Esophagus muscularis mucosa (tissue), 4 donors: ENCODE measurements around the gene LRRD1. TPM values are rescaled to one million over a fixed set of nuclear protein-coding genes. Genes with fewer than 3 reads are reported as not detected.
"Not testable (repeated sequence)": the region's sequence is repeated elsewhere in the genome, so short reads cannot be mapped to it uniquely, and the experiment has no call there.

Source experiments
- DNase-seq: peaks from one replicate; pipeline ENCODE4 v3.0.0-alpha.2; 2017; ENCODE audit errors: extremely low spot score
- H3K27ac ChIP-seq, 4 donors: fragments of 200-600 bp; sonication (generic); replicated peaks in 1 of 4; 1 replicate in 3 of 4; 2 replicates in 1 of 4; pipeline ENCODE4 v1.5.1; 2016 to 2019; ENCODE audit warnings: mild to moderate bottlenecking in 1 of 4
- H3K27me3 ChIP-seq, 4 donors: fragments of 200-600 bp; sonication (generic); one replicate each; pipeline versions ENCODE4 v1.5.1 to v1.6.0; 2016 to 2019
- H3K36me3 ChIP-seq, 4 donors: fragments of 200-600 bp; sonication (generic); one replicate each; pipeline ENCODE4 v1.5.1; 2016 to 2019
- H3K4me1 ChIP-seq, 4 donors: fragments of 200-600 bp; sonication (generic); one replicate each; pipeline ENCODE4 v1.5.1; 2016 to 2019
- H3K4me3 ChIP-seq, 4 donors: fragments of 200-600 bp; sonication (generic); 1 replicate in 2 of 4; 2 replicates in 2 of 4; pipeline ENCODE4 v1.5.1; 2016 to 2019; ENCODE audit warnings: mild to moderate bottlenecking in 4 of 4, moderate library complexity in 1 of 4
- H3K9me3 ChIP-seq, 4 donors: fragments of 200-600 bp; sonication (generic); 1 replicate in 3 of 4; 2 replicates in 1 of 4; pipeline ENCODE4 v1.5.1; 2016 to 2019
- EP300 ChIP-seq: sonication (generic); formaldehyde crosslinking; IDR thresholded peaks from one replicate; pipeline ENCODE4 v1.6.1; 2017; ENCODE audit warnings: antibody characterized with exemption
- POLR2A ChIP-seq: fragments of 450-650 bp; IDR thresholded peaks from one replicate; pipeline ENCODE4 v1.6.1; 2017; ENCODE audit warnings: antibody characterized with exemption, moderate library complexity, mild to moderate bottlenecking, low read depth
- POLR2AphosphoS5 ChIP-seq, 2 donors: sonication (generic); formaldehyde crosslinking; IDR thresholded peaks; one replicate each; pipeline ENCODE4 v1.6.1; 2017; ENCODE audit warnings: antibody characterized with exemption in 2 of 2
- WGBS: methylation state at CpG from one replicate; pipeline ENCODE4 v1.1.5; 2018; 5-methylcytosine and 5-hydroxymethylcytosine counted together
- intact Hi-C: fragments of 100-400 bp; cut with DNase I; formaldehyde crosslinking; loops from one replicate; pipeline ENCODE4 v1.15.1; 2023
- small RNA-seq, 3 donors: library from RNA; depleted of rRNA; stranded (forward); fragments of <200 nt; gene quantifications; one replicate each; pipeline ENCODE3, GENCODE V24; 2016
- total RNA-seq, 4 donors: library from RNA; depleted of rRNA; stranded (reverse); fragments of >200 nt; gene quantifications; one replicate each; pipeline versions ENCODE4 v1.1.0 to v1.2.1, GENCODE V29; 2016
- TF ChIP-seq, protein P1 (sequence below), 3 experiments: fragments of 200-600 bp in 2 of 3; fragments of 450-650 bp in 1 of 3; sonication (generic) in 2 of 3; IDR thresholded peaks; one replicate each; pipeline ENCODE4 v1.5.1; 2017 to 2019; ENCODE audit warnings: antibody characterized with exemption in 3 of 3, mild to moderate bottlenecking in 2 of 3, moderate library complexity in 1 of 3

Gene LRRD1
- total RNA-seq, 4 donors from 2014 or later, result 0.19 TPM; not detected in 3

DNA sequence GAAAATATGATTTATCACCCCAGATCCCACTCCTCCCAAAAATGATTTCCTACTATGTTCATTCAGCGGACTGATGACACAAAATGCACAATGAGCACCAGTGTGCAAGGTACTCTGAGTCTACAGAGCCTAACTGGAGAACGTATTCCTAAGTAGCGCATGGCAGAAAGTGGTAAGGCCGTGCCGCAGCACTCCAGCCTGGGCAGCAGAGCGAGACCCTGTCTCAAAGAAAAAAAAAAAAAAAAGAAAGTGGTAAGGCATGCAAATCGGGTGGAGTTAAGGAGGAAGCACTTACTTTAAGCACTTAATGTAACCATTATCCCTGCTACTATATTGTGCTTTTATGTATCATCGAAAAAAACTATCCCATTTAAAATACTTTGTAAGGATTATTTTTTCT lies 70.1 kb downstream of the LRRD1 start:
- no peak for DNase-seq
- Histone ChIP-seq H3K27me3 (no peaks in the 10 kb centered on the region), H3K4me3 (no peak overlapping the region), H3K27ac (no peak overlapping the region), H3K4me1 (no peaks in the 10 kb centered on the region), H3K9me3 (no peaks in the 10 kb centered on the region), H3K36me3 (peaks cover 22 to 84% (median 51%) of the 10 kb centered on the region in 4 donors)
- WGBS, result 96% methylated on average over 8 of the region's 8 CpGs
- TF ChIP-seq, protein P1, sequence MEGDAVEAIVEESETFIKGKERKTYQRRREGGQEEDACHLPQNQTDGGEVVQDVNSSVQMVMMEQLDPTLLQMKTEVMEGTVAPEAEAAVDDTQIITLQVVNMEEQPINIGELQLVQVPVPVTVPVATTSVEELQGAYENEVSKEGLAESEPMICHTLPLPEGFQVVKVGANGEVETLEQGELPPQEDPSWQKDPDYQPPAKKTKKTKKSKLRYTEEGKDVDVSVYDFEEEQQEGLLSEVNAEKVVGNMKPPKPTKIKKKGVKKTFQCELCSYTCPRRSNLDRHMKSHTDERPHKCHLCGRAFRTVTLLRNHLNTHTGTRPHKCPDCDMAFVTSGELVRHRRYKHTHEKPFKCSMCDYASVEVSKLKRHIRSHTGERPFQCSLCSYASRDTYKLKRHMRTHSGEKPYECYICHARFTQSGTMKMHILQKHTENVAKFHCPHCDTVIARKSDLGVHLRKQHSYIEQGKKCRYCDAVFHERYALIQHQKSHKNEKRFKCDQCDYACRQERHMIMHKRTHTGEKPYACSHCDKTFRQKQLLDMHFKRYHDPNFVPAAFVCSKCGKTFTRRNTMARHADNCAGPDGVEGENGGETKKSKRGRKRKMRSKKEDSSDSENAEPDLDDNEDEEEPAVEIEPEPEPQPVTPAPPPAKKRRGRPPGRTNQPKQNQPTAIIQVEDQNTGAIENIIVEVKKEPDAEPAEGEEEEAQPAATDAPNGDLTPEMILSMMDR (IDR thresholded peaks at IDR 0.05), result no peak
- TF ChIP-seq EP300, result no peak
- TF ChIP-seq POLR2AphosphoS5 (IDR thresholded peaks at IDR 0.05), result no peak
- TF ChIP-seq POLR2A, result no peak
- intact Hi-C loops, result loop anchor here (10.0 kb wide), 1 partner anchor 106 kb away; no protein-coding TSS in a partner anchor

GRCh38 chr7:92102862-92103261 lies 76.1 kb downstream of the LRRD1 start:
- not testable (repeated sequence) for H3K9me3 ChIP-seq
- WGBS, result 93% methylated on average over 5 of the region's 5 CpGs

GRCh38 chr7:92100534-92100933 lies 78.4 kb downstream of the LRRD1 start:
- DNase-seq, result no peak
- peaks cover 26 to 99% (median 81%) of the 10 kb centered on the region in 4 donors for H3K36me3 ChIP-seq
- no peaks in the 10 kb centered on the region for H3K4me1 ChIP-seq
- intact Hi-C loops, result loop anchor here (10.0 kb wide), 1 partner anchor 114 kb away; no protein-coding TSS in a partner anchor
- H3K9me3 ChIP-seq, result no peaks in the 10 kb centered on the region
- H3K27ac ChIP-seq, result no peak overlapping the region
- TF ChIP-seq EP300, result no peak
- TF ChIP-seq, protein P1 (IDR thresholded peaks at IDR 0.05), result no peak
- TF ChIP-seq POLR2A, result no peak
- TF ChIP-seq POLR2AphosphoS5 (IDR thresholded peaks at IDR 0.05), result no peak
- no peaks in the 10 kb centered on the region for H3K27me3 ChIP-seq
- WGBS, result 88% methylated on average over 1 of the region's 1 CpG
- H3K4me3 ChIP-seq, result no peak overlapping the region

More at GRCh38 chr7:92102862-92103261, 76.1 kb downstream of the LRRD1 start:
- not testable (repeated sequence) for DNase-seq, H3K4me1 ChIP-seq, H3K27ac ChIP-seq, H3K27me3 ChIP-seq, H3K4me3 ChIP-seq
- intact Hi-C loops, result loop anchor here (10.0 kb wide), 1 partner anchor 112 kb away; no protein-coding TSS in a partner anchor
- peaks cover 14 to 98% (median 81%) of the 10 kb centered on the region in 4 donors for H3K36me3 ChIP-seq

DNA sequence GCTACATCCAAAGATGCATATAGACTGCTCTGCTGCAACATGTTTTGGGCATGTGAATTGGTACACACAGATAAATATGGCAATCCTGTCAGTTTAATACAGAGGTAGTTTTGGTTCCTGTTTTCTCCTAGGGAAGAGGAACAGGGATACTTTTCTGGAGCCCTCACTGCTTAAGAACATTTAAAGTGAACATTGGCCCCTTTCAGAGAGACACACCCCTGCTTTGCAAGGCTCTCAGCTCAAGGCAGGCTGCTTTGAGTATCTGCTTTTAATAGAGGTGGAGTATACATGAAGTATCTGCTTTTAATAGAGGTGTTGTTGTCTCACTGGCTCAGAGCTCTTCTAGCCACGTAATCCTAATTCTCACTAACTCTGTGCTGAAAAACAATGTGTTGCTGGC lies 83.6 kb downstream of the LRRD1 start:
- H3K27ac ChIP-seq, result no peak overlapping the region
- H3K4me3 ChIP-seq, result no peak overlapping the region
- no peaks in the 10 kb centered on the region for H3K9me3 ChIP-seq
- intact Hi-C loops, result no loop called here
- H3K4me1 ChIP-seq, result no peaks in the 10 kb centered on the region
- 50% methylated on average over 1 of the region's 1 CpG for WGBS
- TF ChIP-seq EP300 (no peak), POLR2A (no peak), POLR2AphosphoS5 (IDR thresholded peaks at IDR 0.05) (no peak)
- TF ChIP-seq, protein P1 (IDR thresholded peaks at IDR 0.05), result no peak
- no peaks in the 10 kb centered on the region for H3K27me3 ChIP-seq
- peaks cover 52 to 94% (median 79%) of the 10 kb centered on the region in 4 donors for H3K36me3 ChIP-seq
- no peak for DNase-seq

Small RNAs within 50 kb of the gene (small RNA-seq; reads per million reads assigned to genes)
- gene MIR1285-1 (0 reads per million in 3 donors), gene RF00019 (0 reads per million in 3 donors)

Other genes with a start within 250 kb of the LRRD1 start
- gene AKAP9, start 238.3 kb downstream of the LRRD1 start, total RNA-seq, result 10 to 100 TPM; 33.6 to 60.2 (median 39.3) TPM
- gene CYP51A1, start 44.7 kb downstream of the LRRD1 start, total RNA-seq, result 10 to 100 TPM; 21.7 to 32.8 (median 27.3) TPM
- 10 to 100 TPM; 48.1 to 57.5 (median 52.4) TPM for gene KRIT1, start 66.8 kb upstream of the LRRD1 start, total RNA-seq
- 10 to 100 TPM; 25.8 to 37.8 (median 28.6) TPM for gene ANKIB1, start 66.8 kb upstream of the LRRD1 start, total RNA-seq